GM12878 (cell line): ENCODE results near the gene CELF2.

Experiments
- CTCF ChIP-seq, 3 experiments: IDR thresholded peaks in 2 of 3; conservative IDR thresholded peaks in 1 of 3; 2 replicates each; pipeline ENCODE4 v1.5.1; 2011; ENCODE audit warnings: low read depth in 3 of 3, low read length in 3 of 3, mild to moderate bottlenecking in 3 of 3, control low read depth in 2 of 3, moderate library complexity in 2 of 3, inconsistent platforms in 1 of 3, mixed read lengths in 1 of 3; ENCODE audit not compliant: control insufficient read depth in 2 of 3, insufficient read depth in 1 of 3; ENCODE audit errors: extremely low read depth in 1 of 3
- NRF1 ChIP-seq: conservative IDR thresholded peaks from 2 replicates; pipeline ENCODE4 v1.6.1; 2011; ENCODE audit warnings: mild to moderate bottlenecking, low read depth, low read length, improper control_type of control experiment
- POLR2A ChIP-seq: IDR thresholded peaks from 2 replicates; pipeline ENCODE4 v1.6.1; 2011; ENCODE audit warnings: low read depth, mild to moderate bottlenecking, low read length

- TF ChIP-seq NRF1 (no peak), POLR2A (no peak), CTCF (IDR thresholded peaks at IDR 0.05 in 2 of 3, conservative IDR thresholded peaks at IDR 0.05 in 1 of 3; ENCODE audit: control insufficient read depth in 2 of 3, extremely low read depth in 1 of 3, insufficient read depth in 1 of 3, low read depth in 3 of 3, low read length in 3 of 3) (no peak)
Observed at GRCh38 chr10:11045995-11046775, 28.5 kb downstream of the CELF2 start.
